ENCODE results near the gene TOP2A.
"Not testable (repeated sequence)": the region's sequence is repeated elsewhere in the genome, so short reads cannot be mapped to it uniquely, and the experiment has no call there.

Gene TOP2A

GRCh38 chr17:40427002-40427491 lies 9.4 kb upstream of the TOP2A start:
- DNase-seq = no peak

- no peak for DNase-seq
These were observed 8.0 kb upstream of the TOP2A start for GRCh38 chr17:40425741-40426140.

- no peak for DNase-seq
These were observed 5.4 kb upstream of the TOP2A start for GRCh38 chr17:40422990-40423633.

- DNase-seq = no peak
These were observed 2.0 kb upstream of the TOP2A start for GRCh38 chr17:40419559-40420331.

- DNase-seq = no peak
These were observed 671 bp upstream of the TOP2A start for GRCh38 chr17:40418428-40418706.

- no peak for DNase-seq
These were observed 463 bp downstream of the TOP2A start for GRCh38 chr17:40417258-40417608.

- DNase-seq = no peak
These were observed 1.0 kb downstream of the TOP2A start for GRCh38 chr17:40416671-40417070.

- no peak for DNase-seq
These were observed 2.3 kb downstream of the TOP2A start for GRCh38 chr17:40415390-40415789.

- not testable (repeated sequence) for DNase-seq
These were observed 3.4 kb downstream of the TOP2A start for GRCh38 chr17:40414312-40414711.

- no peak for DNase-seq
These were observed 4.8 kb downstream of the TOP2A start for GRCh38 chr17:40412880-40413279.

GRCh38 chr17:40411821-40412220 lies 5.9 kb downstream of the TOP2A start:
- DNase-seq = no peak

GRCh38 chr17:40410082-40410481 lies 7.6 kb downstream of the TOP2A start:
- no peak for DNase-seq

- DNase-seq = not testable (repeated sequence)
These were observed 8.2 kb downstream of the TOP2A start for GRCh38 chr17:40409540-40409939.

- no peak for DNase-seq
These were observed 10.2 kb downstream of the TOP2A start for GRCh38 chr17:40407460-40407859.

GRCh38 chr17:40404003-40404402 lies 13.7 kb downstream of the TOP2A start:
- DNase-seq = no peak

- DNase-seq = no peak
These were observed 15.0 kb downstream of the TOP2A start for GRCh38 chr17:40402668-40403067.

- DNase-seq = no peak
These were observed 18.5 kb downstream of the TOP2A start for GRCh38 chr17:40399185-40399584.

- DNase-seq = not testable (repeated sequence)
These were observed 31.1 kb downstream of the TOP2A start for GRCh38 chr17:40386555-40386954.

- no peak for DNase-seq
These were observed 35.4 kb downstream of the TOP2A start for GRCh38 chr17:40382251-40382650.

GRCh38 chr17:40378966-40379365 lies 38.7 kb downstream of the TOP2A start:
- no peak for DNase-seq

- DNase-seq = no peak
These were observed 39.9 kb downstream of the TOP2A start for GRCh38 chr17:40377832-40378231.

GRCh38 chr17:40376541-40376940 lies 41.2 kb downstream of the TOP2A start:
- DNase-seq = not testable (repeated sequence)

GRCh38 chr17:40375786-40376185 lies 41.9 kb downstream of the TOP2A start:
- not testable (repeated sequence) for DNase-seq

- DNase-seq = no peak
These were observed 42.7 kb downstream of the TOP2A start for GRCh38 chr17:40374821-40375498.
